Endothelial cell of umbilical vein (primary cell): Measurements from ENCODE around the gene DSCAML1. TPM values are rescaled to one million over a fixed set of nuclear protein-coding genes. Genes with fewer than 3 reads are reported as not detected.

Experiments used
- BruUV-seq: library from RNA; stranded (reverse); fragments of 400-500 nt; replicated peaks from 2 replicates; lab custom pipeline; 2021; lab: Mats Ljungman, UMichigan
- CTCF ChIA-PET: fragments of 300-600, 350-600 bp; sonication (Branson Sonifier 250); formaldehyde crosslinking; loops from one replicate; lab custom pipeline; 2021; ENCODE audit warnings: antibody characterized with exemption, inconsistent platforms; lab: Charles Lee
- POLR2A ChIA-PET: fragments of 300-600, 350-600 bp; sonication (Branson Sonifier 250); formaldehyde crosslinking; loops from one replicate; lab custom pipeline; 2021; ENCODE audit warnings: antibody characterized with exemption, inconsistent platforms; lab: Charles Lee
- DNase-seq: peaks from one replicate; pipeline ENCODE4 v3.0.0-alpha.2; 2011; ENCODE audit warnings: low read depth, low spot score
- FAIRE-seq: peaks from 2 replicates; lab custom pipeline; 2011; peaks lifted over from hg19 to GRCh38; lab: Jason Lieb, UNC
- H2AFZ ChIP-seq: 2 replicates; pipeline ENCODE4 v1.6.0; 2012; ENCODE audit warnings: low read depth, low read length, control low read depth, inconsistent platforms
- H3K27ac ChIP-seq: 2 replicates; pipeline ENCODE4 v1.5.1; 2011; ENCODE audit warnings: low read depth, mild to moderate bottlenecking, control low read depth, low read length, moderate library complexity; ENCODE audit not compliant: insufficient read depth
- H3K27me3 ChIP-seq, 2 experiments: 2 replicates each; pipeline versions ENCODE4 v1.6.0 to v1.6.1; 2011; ENCODE audit warnings: low read length in 2 of 2, mixed read lengths in 1 of 2; ENCODE audit not compliant: control insufficient read depth in 2 of 2, insufficient read depth in 2 of 2
- H3K36me3 ChIP-seq, 2 experiments: 2 replicates in 1 of 2; 3 replicates in 1 of 2; pipeline ENCODE4 v1.5.1; 2011; ENCODE audit warnings: low read length in 2 of 2, mild to moderate bottlenecking in 1 of 2, moderate library complexity in 1 of 2; ENCODE audit not compliant: control insufficient read depth in 2 of 2, insufficient read depth in 2 of 2; ENCODE audit errors: extremely low read depth in 1 of 2
- H3K4me1 ChIP-seq: 3 replicates; pipeline ENCODE4 v1.5.1; 2011; ENCODE audit warnings: mild to moderate bottlenecking, low read length; ENCODE audit not compliant: control insufficient read depth, insufficient read depth; ENCODE audit errors: extremely low read depth
- H3K4me2 ChIP-seq: 2 replicates; pipeline ENCODE4 v1.6.1; 2011; ENCODE audit warnings: low read length, control low read depth, mixed read lengths; ENCODE audit not compliant: insufficient read depth
- H3K4me3 ChIP-seq, 3 experiments: fragments of 200-600 bp in 1 of 3; sonication (generic), shearing (Covaris generic) in 1 of 3; replicated peaks in 1 of 3; 2 replicates each; pipeline ENCODE4 v1.5.1; 2011 to 2016; ENCODE audit warnings: control low read depth in 3 of 3, low read length in 3 of 3, mild to moderate bottlenecking in 2 of 3, inconsistent platforms in 1 of 3, low read depth in 1 of 3, moderate library complexity in 1 of 3; ENCODE audit not compliant: insufficient read depth in 1 of 3
- H3K79me2 ChIP-seq: 2 replicates; pipeline ENCODE4 v1.6.0; 2012; ENCODE audit warnings: low read length, inconsistent platforms; ENCODE audit not compliant: control insufficient read depth, insufficient read depth
- H3K9ac ChIP-seq: replicated peaks from 2 replicates; pipeline ENCODE3; 2011; ENCODE audit warnings: low read length, control low read depth; ENCODE audit not compliant: insufficient read depth; ENCODE audit errors: extremely low read depth
- H3K9me1 ChIP-seq: replicated peaks from 3 replicates; pipeline ENCODE4 v1.6.0; 2011; ENCODE audit warnings: mild to moderate bottlenecking, low read length; ENCODE audit not compliant: control insufficient read depth, insufficient read depth; ENCODE audit errors: extremely low read depth
- H3K9me3 ChIP-seq: replicated peaks from 2 replicates; pipeline ENCODE4 v1.5.1; 2012; ENCODE audit warnings: low read length, inconsistent platforms; ENCODE audit not compliant: control insufficient read depth, insufficient read depth
- H4K20me1 ChIP-seq: replicated peaks from 2 replicates; pipeline ENCODE3; 2011; ENCODE audit warnings: mild to moderate bottlenecking, low read length; ENCODE audit not compliant: control insufficient read depth, insufficient read depth; ENCODE audit errors: extremely low read depth
- EZH2 ChIP-seq: IDR thresholded peaks from 2 replicates; pipeline ENCODE4 v1.6.1; 2012; ENCODE audit warnings: borderline replicate concordance, low read depth, mild to moderate bottlenecking, moderate library complexity, low read length, inconsistent platforms; ENCODE audit not compliant: severe bottlenecking
- FOS ChIP-seq: IDR thresholded peaks from 2 replicates; pipeline ENCODE4 v1.6.1; 2011; ENCODE audit warnings: mild to moderate bottlenecking, low read length, moderate library complexity, borderline replicate concordance; ENCODE audit not compliant: insufficient read depth
- GATA2 ChIP-seq: IDR thresholded peaks from 2 replicates; pipeline ENCODE4 v1.7.0; 2011; ENCODE audit warnings: low read depth, mild to moderate bottlenecking, moderate library complexity, mixed read lengths, low read length; ENCODE audit not compliant: insufficient read length, insufficient read depth
- JUN ChIP-seq: IDR thresholded peaks from 2 replicates; pipeline ENCODE4 v1.6.1; 2011; ENCODE audit warnings: borderline replicate concordance, low read depth; ENCODE audit not compliant: insufficient read length, insufficient read depth
- MYC ChIP-seq: IDR thresholded peaks from one replicate; pipeline ENCODE4 v1.6.1; 2011; ENCODE audit warnings: mild to moderate bottlenecking, low read depth, low read length
- POLR2A ChIP-seq: IDR thresholded peaks from 2 replicates; pipeline ENCODE4 v1.6.1; 2012; ENCODE audit warnings: low read depth, mild to moderate bottlenecking, control low read depth, low read length
- POLR2AphosphoS5 ChIP-seq: IDR thresholded peaks from 2 replicates; pipeline ENCODE4 v1.6.1; 2012; ENCODE audit warnings: low read depth, mild to moderate bottlenecking, control low read depth, low read length, moderate library complexity; ENCODE audit not compliant: insufficient read depth
- dilution Hi-C: fragments of 300-500 bp; cut with MboI; formaldehyde crosslinking; loops from one replicate; pipeline ENCODE4 v1.15.0; 2019; ENCODE audit warnings: low sequenced_read_pairs; ENCODE audit not compliant: extremely low pct_ligation_motif_present
- intact Hi-C: fragments of 100-400 bp; cut with micrococcal nuclease; formaldehyde crosslinking; loops from one replicate; pipeline ENCODE4 v1.10.0; 2022
- polyA plus RNA-seq, 4 experiments: library from polyadenylated mRNA; depleted of rRNA in 3 of 4; stranded (reverse) in 3 of 4; unstranded in 1 of 4; fragments of >200 nt; gene quantifications; 2 replicates each; pipeline versions ENCODE4 v1.2.1 to v1.2.3, GENCODE V29; 2011 to 2012; ENCODE audit warnings: missing spikeins in 1 of 4
- total RNA-seq: library from RNA; stranded (reverse); gene quantifications from 2 replicates; pipeline ENCODE4 v1.2.3, GENCODE V29; 2021
- TF ChIP-seq, protein P1 (sequence below): IDR thresholded peaks from 2 replicates; pipeline ENCODE4 v1.6.1; 2011; ENCODE audit not compliant: insufficient read depth, insufficient read length
- TF ChIP-seq, protein P2 (sequence below), 2 donors: IDR thresholded peaks; 1 replicate in 1 of 2; 2 replicates in 1 of 2; pipeline ENCODE4 v1.5.1; 2011; ENCODE audit warnings: low read length in 2 of 2, mild to moderate bottlenecking in 2 of 2, moderate library complexity in 2 of 2, control low read depth in 1 of 2, inconsistent platforms in 1 of 2, low read depth in 1 of 2; ENCODE audit not compliant: insufficient read depth in 1 of 2; ENCODE audit errors: extremely low read depth in 1 of 2

The DSCAML1 gene
- total and polyA plus RNA-seq, 2 donors (not counting 3 experiments of a cell fraction or from before 2014, with no cell fraction given): not detected

DNA sequence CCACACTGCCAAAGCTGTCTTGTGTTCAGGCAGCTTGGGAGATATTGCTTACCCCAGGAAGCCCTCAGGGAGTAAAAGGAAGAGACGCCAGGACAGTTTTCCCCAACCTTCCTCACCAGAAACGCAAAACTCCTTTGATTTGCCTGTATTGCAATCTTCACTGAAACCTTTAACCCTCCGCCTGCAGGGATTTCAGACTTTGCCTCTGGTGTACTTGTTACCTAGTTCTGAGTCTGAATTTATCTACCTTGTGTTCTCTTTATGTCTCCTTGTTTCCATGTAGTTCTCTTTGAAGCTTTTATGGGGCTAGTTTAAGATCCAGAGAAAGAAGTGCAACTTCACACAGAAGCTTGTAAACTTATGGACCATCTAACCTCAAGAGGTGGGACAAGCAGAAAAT, 154.2 kb downstream of the DSCAML1 start:
- FAIRE-seq (no peak), DNase-seq (no peak)
- intact Hi-C loops: no loop called here
- Histone ChIP-seq H4K20me1 (no peaks in the 10 kb centered on the region), H3K27ac (no peak overlapping the region), H2AFZ (no peak overlapping the region), H3K36me3 (no peaks in the 10 kb centered on the region), H3K9me3 (no peaks in the 10 kb centered on the region), H3K4me1 (no peaks in the 10 kb centered on the region), H3K27me3 (no peaks in the 10 kb centered on the region), H3K79me2 (no peaks in the 10 kb centered on the region), H3K9ac (no peak overlapping the region), H3K4me2 (no peak overlapping the region), H3K9me1 (no peaks in the 10 kb centered on the region), H3K4me3 (no peak overlapping the region)
- dilution Hi-C loops: no loop called here
- ChIA-PET POLR2A (no interaction called here), CTCF (no interaction called here)
- TF ChIP-seq POLR2A (no peak), MYC (no peak), EZH2 (no peak), FOS (no peak), JUN (no peak), GATA2 (no peak), POLR2AphosphoS5 (no peak)
- TF ChIP-seq, protein P1, sequence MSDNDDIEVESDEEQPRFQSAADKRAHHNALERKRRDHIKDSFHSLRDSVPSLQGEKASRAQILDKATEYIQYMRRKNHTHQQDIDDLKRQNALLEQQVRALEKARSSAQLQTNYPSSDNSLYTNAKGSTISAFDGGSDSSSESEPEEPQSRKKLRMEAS: no peak
- TF ChIP-seq, protein P2, sequence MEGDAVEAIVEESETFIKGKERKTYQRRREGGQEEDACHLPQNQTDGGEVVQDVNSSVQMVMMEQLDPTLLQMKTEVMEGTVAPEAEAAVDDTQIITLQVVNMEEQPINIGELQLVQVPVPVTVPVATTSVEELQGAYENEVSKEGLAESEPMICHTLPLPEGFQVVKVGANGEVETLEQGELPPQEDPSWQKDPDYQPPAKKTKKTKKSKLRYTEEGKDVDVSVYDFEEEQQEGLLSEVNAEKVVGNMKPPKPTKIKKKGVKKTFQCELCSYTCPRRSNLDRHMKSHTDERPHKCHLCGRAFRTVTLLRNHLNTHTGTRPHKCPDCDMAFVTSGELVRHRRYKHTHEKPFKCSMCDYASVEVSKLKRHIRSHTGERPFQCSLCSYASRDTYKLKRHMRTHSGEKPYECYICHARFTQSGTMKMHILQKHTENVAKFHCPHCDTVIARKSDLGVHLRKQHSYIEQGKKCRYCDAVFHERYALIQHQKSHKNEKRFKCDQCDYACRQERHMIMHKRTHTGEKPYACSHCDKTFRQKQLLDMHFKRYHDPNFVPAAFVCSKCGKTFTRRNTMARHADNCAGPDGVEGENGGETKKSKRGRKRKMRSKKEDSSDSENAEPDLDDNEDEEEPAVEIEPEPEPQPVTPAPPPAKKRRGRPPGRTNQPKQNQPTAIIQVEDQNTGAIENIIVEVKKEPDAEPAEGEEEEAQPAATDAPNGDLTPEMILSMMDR (IDR thresholded peaks at IDR 0.05; ENCODE audit: extremely low read depth in 1 of 2, insufficient read depth in 1 of 2, low read depth in 1 of 2, low read length in 2 of 2): no peak
- BruUV-seq: no TSS peak
